Astrocyte of the spinal cord (primary cell): ENCODE measurements around the gene GLTP.

ENCODE experiments used
- DNase-seq: peaks from one replicate; pipeline ENCODE4 v3.0.0; 2011; ENCODE audit warnings: low read depth, low spot score
- H3K4me3 ChIP-seq: 2 replicates; pipeline ENCODE4 v1.5.1; 2011; ENCODE audit warnings: low read depth, mild to moderate bottlenecking, low read length, moderate library complexity
- CTCF ChIP-seq: IDR thresholded peaks from 2 replicates; pipeline ENCODE4 v1.5.1; 2012; ENCODE audit warnings: low read depth, mild to moderate bottlenecking, low read length, inconsistent platforms
- in situ Hi-C: cut with HindIII; loops from 2 replicates; pipeline ENCODE4 v1.10.0; 2017; ENCODE audit warnings: low sequenced_read_pairs

Gene GLTP

GRCh38 chr12:109925185-109925840, 45.0 kb upstream of the GLTP start:
- no peak for TF ChIP-seq CTCF
- in situ Hi-C loops, result no loop called here
- no peak for DNase-seq

GRCh38 chr12:109923481-109924245, 43.3 kb upstream of the GLTP start:
- TF ChIP-seq CTCF, result no peak
- in situ Hi-C loops, result no loop called here
- no peak overlapping the region for H3K4me3 ChIP-seq
- DNase-seq, result no peak

More at GRCh38 chr12:109925185-109925840, 45.0 kb upstream of the GLTP start:
- no peak overlapping the region for H3K4me3 ChIP-seq

GRCh38 chr12:109923038-109923437, 42.7 kb upstream of the GLTP start:
- in situ Hi-C loops, result no loop called here
- TF ChIP-seq CTCF, result no peak
- DNase-seq, result no peak
- no peak overlapping the region for H3K4me3 ChIP-seq

GRCh38 chr12:109921982-109922381, 41.6 kb upstream of the GLTP start:
- TF ChIP-seq CTCF, result no peak
- H3K4me3 ChIP-seq, result no peak overlapping the region
- no peak for DNase-seq
- in situ Hi-C loops, result no loop called here

GRCh38 chr12:109920261-109920780, 40.0 kb upstream of the GLTP start:
- in situ Hi-C loops, result no loop called here
- TF ChIP-seq CTCF, result no peak
- no peak overlapping the region for H3K4me3 ChIP-seq
- no peak for DNase-seq

- H3K4me3 ChIP-seq, result no peak overlapping the region
- no peak for TF ChIP-seq CTCF
- DNase-seq, result no peak
- in situ Hi-C loops, result no loop called here
Observed at GRCh38 chr12:109919456-109919855, 39.1 kb upstream of the GLTP start.
